AG04449 (cell line): ENCODE data around the gene KRT26.
"Not testable (repeated sequence)": the region's sequence is repeated elsewhere in the genome, so short reads cannot be mapped to it uniquely, and the experiment has no call there.

Source experiments
- CTCF ChIA-PET: fragments of 350-600 bp; formaldehyde crosslinking; extraction: SDS; loops from one replicate; lab custom pipeline; 2021; ENCODE audit warnings: antibody characterized with exemption; lab: Yijun Ruan, JAX
- POLR2A ChIA-PET: fragments of 400-600, 350-600 bp; formaldehyde crosslinking; extraction: SDS; loops from one replicate; lab custom pipeline; 2020; ENCODE audit warnings: antibody characterized with exemption, inconsistent platforms; lab: Yijun Ruan, JAX
- DNase-seq: peaks from one replicate; pipeline ENCODE4 v3.0.0-alpha.2; 2010; ENCODE audit warnings: low read depth, low spot score
- H3K4me3 ChIP-seq: 2 replicates; pipeline ENCODE4 v1.5.1; 2011; ENCODE audit warnings: low read depth, mild to moderate bottlenecking, control low read depth, low read length
- TF ChIP-seq, protein P1 (sequence below): IDR thresholded peaks from one replicate; pipeline ENCODE4 v1.5.1; 2011; ENCODE audit warnings: mild to moderate bottlenecking, moderate library complexity, low read length, control low read depth, inconsistent platforms; ENCODE audit not compliant: insufficient read depth; ENCODE audit errors: missing control alignments

The KRT26 gene

DNA sequence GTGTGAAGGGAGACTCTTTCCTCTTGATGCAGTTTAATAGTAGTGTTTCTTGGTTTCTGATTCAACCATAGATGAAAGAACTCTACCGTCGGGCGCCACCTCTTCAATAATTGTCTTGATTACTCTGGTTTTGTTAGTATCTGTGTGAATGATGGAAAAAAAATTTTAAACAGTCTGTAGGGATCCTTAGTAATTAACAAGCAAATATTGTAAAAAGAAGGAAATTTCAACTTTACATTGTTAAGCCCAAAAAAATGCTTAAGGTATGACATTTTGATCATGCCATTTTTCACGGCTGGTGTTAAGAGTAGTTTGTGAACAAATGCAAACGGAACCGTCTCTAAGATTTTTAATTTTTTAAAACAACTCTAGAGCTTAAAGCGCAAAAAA, 46.3 kb upstream of the KRT26 start:
- TF ChIP-seq, protein P1, sequence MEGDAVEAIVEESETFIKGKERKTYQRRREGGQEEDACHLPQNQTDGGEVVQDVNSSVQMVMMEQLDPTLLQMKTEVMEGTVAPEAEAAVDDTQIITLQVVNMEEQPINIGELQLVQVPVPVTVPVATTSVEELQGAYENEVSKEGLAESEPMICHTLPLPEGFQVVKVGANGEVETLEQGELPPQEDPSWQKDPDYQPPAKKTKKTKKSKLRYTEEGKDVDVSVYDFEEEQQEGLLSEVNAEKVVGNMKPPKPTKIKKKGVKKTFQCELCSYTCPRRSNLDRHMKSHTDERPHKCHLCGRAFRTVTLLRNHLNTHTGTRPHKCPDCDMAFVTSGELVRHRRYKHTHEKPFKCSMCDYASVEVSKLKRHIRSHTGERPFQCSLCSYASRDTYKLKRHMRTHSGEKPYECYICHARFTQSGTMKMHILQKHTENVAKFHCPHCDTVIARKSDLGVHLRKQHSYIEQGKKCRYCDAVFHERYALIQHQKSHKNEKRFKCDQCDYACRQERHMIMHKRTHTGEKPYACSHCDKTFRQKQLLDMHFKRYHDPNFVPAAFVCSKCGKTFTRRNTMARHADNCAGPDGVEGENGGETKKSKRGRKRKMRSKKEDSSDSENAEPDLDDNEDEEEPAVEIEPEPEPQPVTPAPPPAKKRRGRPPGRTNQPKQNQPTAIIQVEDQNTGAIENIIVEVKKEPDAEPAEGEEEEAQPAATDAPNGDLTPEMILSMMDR: no peak
- POLR2A ChIA-PET: interaction anchor here (0.8 to 1.0 kb wide), 3 partner anchors 9 to 870 kb away, joined by 4 to 5 read pairs (median 5); no protein-coding TSS in a partner anchor
- H3K4me3 ChIP-seq: peak overlapping the region; percentile 67
- no peak for DNase-seq
- CTCF ChIA-PET: interaction anchor here (0.7 to 4.1 kb wide), 9 partner anchors 9 to 848 kb away, joined by 3 to 26 read pairs (median 5); no protein-coding TSS in a partner anchor

DNA sequence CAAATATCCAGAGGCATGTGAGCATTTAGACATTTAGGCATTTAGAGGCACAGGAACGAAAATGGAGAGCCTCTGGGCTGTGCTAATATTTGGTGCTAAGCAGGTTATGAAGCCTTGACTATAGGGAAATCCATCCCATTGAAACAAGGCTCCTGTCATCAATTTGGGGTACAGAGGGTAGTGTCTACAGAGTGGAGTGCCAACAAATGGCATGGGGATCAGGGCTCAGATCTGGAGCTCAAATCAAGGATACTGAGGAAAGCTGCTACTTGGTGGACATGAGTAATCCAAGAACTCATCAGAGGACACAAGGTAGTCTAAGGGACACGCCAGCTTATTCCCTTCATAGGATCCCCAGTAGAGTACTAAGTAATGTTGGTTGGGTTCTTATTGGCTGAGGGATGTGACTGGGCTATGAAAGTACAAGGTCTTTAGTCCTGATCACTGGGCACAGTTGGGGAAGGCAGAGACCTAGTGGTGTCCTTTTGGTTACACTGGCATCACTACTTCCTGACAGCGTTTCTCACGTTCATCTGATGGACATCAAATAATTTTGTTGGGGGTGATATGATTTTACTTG, 45.2 kb upstream of the KRT26 start:
- no peak for DNase-seq
- H3K4me3 ChIP-seq: no peak overlapping the region
- CTCF ChIA-PET: interaction anchor here (1.1 to 4.1 kb wide), 5 partner anchors 14 to 849 kb away, joined by 3 to 26 read pairs (median 6); no protein-coding TSS in a partner anchor
- TF ChIP-seq, protein P1: no peak
- POLR2A ChIA-PET: no interaction called here

DNA sequence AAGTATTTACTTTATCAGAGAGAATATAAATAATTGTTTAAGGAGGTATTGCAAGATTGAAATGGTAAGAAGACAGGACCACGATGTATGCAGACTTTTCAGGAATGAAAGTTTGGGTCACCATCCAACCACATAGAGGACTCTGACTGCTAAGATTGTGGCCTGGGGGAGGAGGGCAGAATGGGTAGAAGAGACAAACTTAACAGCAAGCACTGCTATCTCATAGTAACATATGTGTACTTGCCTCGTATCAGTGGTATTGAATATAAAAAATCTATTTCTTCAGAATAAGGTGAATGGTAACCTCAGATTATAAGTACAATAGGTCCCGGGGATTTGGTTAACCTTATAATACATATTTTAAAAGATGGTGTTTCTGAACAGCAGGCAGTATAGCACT, 44.6 kb upstream of the KRT26 start:
- ChIA-PET CTCF (interaction anchor here (1.1 to 4.1 kb wide), 6 partner anchors 13 to 850 kb away, joined by 3 to 26 read pairs (median 7); no protein-coding TSS in a partner anchor), POLR2A (no interaction called here)
- DNase-seq: no peak
- H3K4me3 ChIP-seq: no peak overlapping the region
- TF ChIP-seq, protein P1: no peak

DNA sequence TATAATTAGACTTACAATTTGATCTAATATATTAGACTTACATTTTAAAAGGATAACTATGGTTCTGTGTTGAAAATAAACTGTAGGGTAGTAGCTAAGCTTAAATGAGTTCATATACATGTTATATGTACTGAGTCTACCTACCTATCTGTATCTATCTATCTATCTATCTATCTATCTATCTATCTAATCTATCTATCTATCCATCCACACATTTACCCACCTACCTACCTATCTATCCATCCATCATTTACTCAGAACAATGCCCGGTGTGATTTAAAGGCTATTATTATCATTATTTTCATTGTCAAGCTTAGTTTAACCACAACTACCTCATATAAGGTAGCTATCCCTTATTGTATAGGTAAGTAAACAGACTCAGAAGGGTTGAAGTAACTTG, 43.4 kb upstream of the KRT26 start:
- no peak for DNase-seq
- ChIA-PET POLR2A (no interaction called here), CTCF (interaction anchor here (0.8 to 2.8 kb wide), 10 partner anchors 9 to 851 kb away, joined by 3 to 22 read pairs (median 4); no protein-coding TSS in a partner anchor)
- TF ChIP-seq, protein P1: no peak
- no peak overlapping the region for H3K4me3 ChIP-seq

DNA sequence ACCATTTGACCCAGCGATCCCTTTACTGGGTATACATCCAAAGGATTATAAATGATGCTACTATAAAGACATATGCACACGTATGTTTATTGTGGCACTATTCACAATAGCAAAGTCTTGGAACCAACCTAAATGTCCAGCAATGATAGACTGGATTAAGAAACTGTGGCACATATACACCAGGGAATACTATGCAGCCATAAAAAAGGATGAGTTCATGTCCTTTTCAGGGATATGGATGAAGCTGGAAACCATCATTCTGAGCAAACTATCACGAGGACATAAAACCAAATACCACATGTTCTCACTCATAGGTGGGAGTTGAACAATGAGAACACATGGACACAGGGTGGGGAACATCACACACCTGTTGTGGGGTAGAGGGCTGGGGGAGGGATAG, 42.7 kb upstream of the KRT26 start:
- POLR2A ChIA-PET, H3K4me3 ChIP-seq, DNase-seq: not testable (repeated sequence)
- CTCF ChIA-PET: interaction anchor here (1.2 to 2.8 kb wide), 4 partner anchors 12 to 851 kb away, joined by 3 to 22 read pairs (median 4); no protein-coding TSS in a partner anchor

DNA sequence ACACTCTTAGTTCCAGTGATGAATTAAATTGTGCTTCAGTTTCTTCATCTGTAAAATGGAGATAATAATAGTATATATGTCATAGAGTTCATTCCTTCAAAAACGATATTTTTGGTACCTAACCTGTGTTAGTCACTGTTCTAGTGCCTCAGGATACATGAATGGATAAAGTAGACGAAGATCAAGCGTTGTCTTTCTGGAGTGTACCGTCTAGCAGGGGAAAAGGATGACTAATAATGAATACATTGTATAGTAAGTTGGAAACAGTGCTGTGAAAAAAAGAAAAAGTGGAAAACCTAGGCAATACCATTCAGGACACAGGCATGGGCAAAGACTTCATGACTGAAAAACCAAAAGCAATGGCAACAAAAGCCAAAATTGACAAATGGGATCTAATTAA, 41.8 kb upstream of the KRT26 start:
- H3K4me3 ChIP-seq: no peak overlapping the region
- no peak for DNase-seq
- ChIA-PET POLR2A (no interaction called here), CTCF (interaction anchor here (2.8 kb wide), 1 partner anchor 849 kb away, joined by 22 read pairs; no protein-coding TSS in a partner anchor)
- TF ChIP-seq, protein P1: no peak

DNA sequence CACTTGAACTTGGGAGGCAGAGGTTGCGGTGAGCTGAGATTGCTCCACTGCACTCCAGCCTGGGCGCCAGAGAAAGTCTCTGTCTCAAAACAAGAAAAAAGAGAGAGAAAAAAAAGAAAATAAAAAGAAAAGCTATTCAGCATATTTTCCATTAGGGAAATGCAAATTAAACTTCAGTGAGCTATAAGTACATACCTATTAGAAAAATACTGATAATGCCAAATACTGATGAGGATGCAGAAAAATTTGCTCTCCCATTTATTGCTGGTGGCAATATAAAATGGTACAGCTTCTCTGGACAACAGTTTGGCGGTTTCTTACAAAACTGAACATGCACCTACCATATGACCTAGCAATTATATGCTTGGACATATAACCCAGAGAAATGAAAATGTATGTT, 40.6 kb upstream of the KRT26 start:
- POLR2A ChIA-PET: no interaction called here
- TF ChIP-seq, protein P1: no peak
- CTCF ChIA-PET: interaction anchor here (0.5 to 12.5 kb wide), 4 partner anchors 9 to 1213 kb away, joined by 3 to 325 read pairs (median 6); no protein-coding TSS in a partner anchor
- no peak for DNase-seq
- no peak overlapping the region for H3K4me3 ChIP-seq
